Umbilical cord (tissue), 1 donor: ENCODE results near the gene LGI1. TPM values are rescaled to one million over a fixed set of nuclear protein-coding genes. Genes with fewer than 3 reads are reported as not detected.

ENCODE experiments used
- total RNA-seq: library from RNA; depleted of rRNA; stranded (reverse); fragments of >200 nt; gene quantifications from one replicate; pipeline ENCODE4 v1.2.3, GENCODE V29; 2014; ENCODE audit warnings: low replicate concordance; ENCODE audit not compliant: insufficient read depth

Gene LGI1
- total RNA-seq, 1 donor from 2014 or later, result 9.4 TPM

Other genes starting within 250 kb of the LGI1 start
- gene FFAR4, start 191.3 kb upstream of the LGI1 start, total RNA-seq, result 0.96 TPM
- gene RBP4, start 156.7 kb upstream of the LGI1 start, total RNA-seq, result 6.5 TPM
- gene PDE6C, start 145.4 kb upstream of the LGI1 start, total RNA-seq, result 1.2 TPM
- gene FRA10AC1, start 55.3 kb upstream of the LGI1 start, total RNA-seq, result 16.6 TPM
- gene SLC35G1, start 136.0 kb downstream of the LGI1 start, total RNA-seq, result 4.3 TPM
- 47.4 TPM for gene PLCE1, start 236.0 kb downstream of the LGI1 start, total RNA-seq